IMR-90 (cell line): ENCODE measurements around the gene MYF6. TPM values are rescaled to one million over a fixed set of nuclear protein-coding genes. Genes with fewer than 3 reads are reported as not detected.

Experiments
- ATAC-seq: fragments of 200-7000 bp; cut with Tn5 transposase; 2 replicates; pipeline ENCODE4 v1.9.1; 2020; ENCODE audit warnings: low read depth, mild to moderate bottlenecking, moderate library complexity
- BruUV-seq: library from RNA; stranded (reverse); fragments of 400-500 nt; replicated peaks from 2 replicates; lab custom pipeline; 2021; lab: Mats Ljungman, UMichigan
- CTCF ChIA-PET: fragments of 300-600 bp; formaldehyde crosslinking; extraction: SDS; loops from one replicate; lab custom pipeline; 2021; ENCODE audit warnings: antibody characterized with exemption; lab: Yijun Ruan, JAX
- POLR2A ChIA-PET: fragments of 300-600 bp; sonication (Branson Sonifier 250); formaldehyde crosslinking; loops from one replicate; lab custom pipeline; 2022; ENCODE audit warnings: antibody characterized with exemption; ENCODE audit not compliant: unreplicated experiment; lab: Charles Lee
- DNase-seq: peaks from one replicate; pipeline ENCODE4 v3.0.0; 2013
- H2AFZ ChIP-seq: replicated peaks from 2 replicates; pipeline ENCODE3; 2013; ENCODE audit warnings: low read length, mild to moderate bottlenecking; ENCODE audit not compliant: poor library complexity
- H2AK5ac ChIP-seq: 2 replicates; pipeline ENCODE4 v1.6.1; 2013; ENCODE audit warnings: low read depth, low read length, inconsistent platforms
- H2AK9ac ChIP-seq: replicated peaks from 2 replicates; pipeline ENCODE3; 2013; ENCODE audit warnings: mild to moderate bottlenecking, low read depth, low read length, moderate library complexity; ENCODE audit not compliant: poor library complexity
- H2BK120ac ChIP-seq: 2 replicates; pipeline ENCODE4 v1.6.1; 2013; ENCODE audit warnings: low read depth, low read length, inconsistent platforms
- H2BK15ac ChIP-seq: 3 replicates; pipeline ENCODE4 v1.6.1; 2013; ENCODE audit warnings: low read depth, low read length, inconsistent platforms
- H2BK20ac ChIP-seq: 2 replicates; pipeline ENCODE4 v1.6.1; 2013; ENCODE audit warnings: low read depth, mild to moderate bottlenecking, inconsistent platforms, low read length, moderate library complexity
- H2BK5ac ChIP-seq: 2 replicates; pipeline ENCODE4 v1.6.1; 2013; ENCODE audit warnings: mild to moderate bottlenecking, low read depth, low read length, inconsistent platforms; ENCODE audit not compliant: poor library complexity, severe bottlenecking
- H3K14ac ChIP-seq: replicated peaks from 2 replicates; pipeline ENCODE4 v1.6.1; 2013; ENCODE audit warnings: low read depth, low read length, inconsistent platforms
- H3K18ac ChIP-seq: 2 replicates; pipeline ENCODE4 v1.6.1; 2013; ENCODE audit warnings: low read depth, low read length, control low read depth
- H3K23ac ChIP-seq: 2 replicates; pipeline ENCODE4 v1.6.1; 2013; ENCODE audit warnings: low read depth, low read length, inconsistent platforms
- H3K27ac ChIP-seq: 2 replicates; pipeline ENCODE4 v1.5.1; 2013; ENCODE audit warnings: mild to moderate bottlenecking, control low read depth, low read length; ENCODE audit not compliant: insufficient read depth
- H3K27me3 ChIP-seq: 2 replicates; pipeline ENCODE4 v1.6.1; 2013; ENCODE audit warnings: low read length; ENCODE audit not compliant: control insufficient read depth, insufficient read depth
- H3K36me3 ChIP-seq: 2 replicates; pipeline ENCODE4 v1.6.1; 2013; ENCODE audit warnings: low read length, mixed read lengths; ENCODE audit not compliant: control insufficient read depth, insufficient read depth
- H3K4ac ChIP-seq: 2 replicates; pipeline ENCODE4 v1.6.1; 2013; ENCODE audit warnings: low read depth, low read length, inconsistent platforms
- H3K4me1 ChIP-seq: 2 replicates; pipeline ENCODE4 v1.6.1; 2013; ENCODE audit warnings: low read length, mixed read lengths; ENCODE audit not compliant: control insufficient read depth, insufficient read depth
- H3K4me2 ChIP-seq: 2 replicates; pipeline ENCODE4 v1.6.1; 2013; ENCODE audit warnings: low read depth, mild to moderate bottlenecking, control low read depth, low read length, moderate library complexity
- H3K4me3 ChIP-seq: 2 replicates; pipeline ENCODE4 v1.5.1; 2013; ENCODE audit warnings: low read depth, mild to moderate bottlenecking, control low read depth, low read length, moderate library complexity; ENCODE audit not compliant: insufficient read depth
- H3K56ac ChIP-seq: 2 replicates; pipeline ENCODE4 v1.6.1; 2013; ENCODE audit warnings: low read length, inconsistent platforms; ENCODE audit not compliant: insufficient read depth; ENCODE audit errors: extremely low read depth
- H3K79me1 ChIP-seq, 2 experiments: 2 replicates each; pipeline ENCODE4 v1.6.1; 2013; ENCODE audit warnings: low read length in 2 of 2, inconsistent platforms in 1 of 2, low read depth in 1 of 2
- H3K9ac ChIP-seq: 2 replicates; pipeline ENCODE4 v1.6.1; 2013; ENCODE audit warnings: low read depth, low read length, control low read depth
- H3K9me1 ChIP-seq: 2 replicates; pipeline ENCODE4 v1.6.1; 2013; ENCODE audit warnings: low read length, inconsistent platforms; ENCODE audit not compliant: insufficient read depth
- H3K9me3 ChIP-seq: 2 replicates; pipeline ENCODE4 v1.6.1; 2013; ENCODE audit warnings: low read length; ENCODE audit not compliant: control insufficient read depth, insufficient read depth
- H4K20me1 ChIP-seq: 2 replicates; pipeline ENCODE4 v1.6.1; 2013; ENCODE audit warnings: low read length, inconsistent platforms; ENCODE audit not compliant: insufficient read depth
- H4K5ac ChIP-seq: 2 replicates; pipeline ENCODE4 v1.6.1; 2013; ENCODE audit warnings: mild to moderate bottlenecking, low read depth, low read length, control low read depth
- H4K8ac ChIP-seq, 2 experiments: 2 replicates each; pipeline ENCODE4 v1.6.1; 2013; ENCODE audit warnings: low read depth in 2 of 2, low read length in 2 of 2, control low read depth in 1 of 2, inconsistent platforms in 1 of 2
- H4K91ac ChIP-seq: 2 replicates; pipeline ENCODE4 v1.6.1; 2013; ENCODE audit warnings: low read depth, low read length, inconsistent platforms; ENCODE audit not compliant: insufficient read depth
- CEBPB ChIP-seq: IDR thresholded peaks from 2 replicates; pipeline ENCODE4 v1.6.1; 2012; ENCODE audit warnings: low read depth, low read length, improper control_type of control experiment
- CHD1 ChIP-seq: IDR thresholded peaks from 2 replicates; pipeline ENCODE4 v1.6.1; 2012; ENCODE audit warnings: low read depth, low read length, improper control_type of control experiment
- FOS ChIP-seq: fragments of 150-350 bp; IDR thresholded peaks from 2 replicates; pipeline ENCODE4 v1.6.1; 2016; ENCODE audit warnings: low read depth, low read length
- MXI1 ChIP-seq: IDR thresholded peaks from 2 replicates; pipeline ENCODE4 v1.6.1; 2012; ENCODE audit warnings: low read depth, mild to moderate bottlenecking, low read length, moderate library complexity, borderline replicate concordance
- RAD21 ChIP-seq: IDR thresholded peaks from 2 replicates; pipeline ENCODE4 v1.6.1; 2012; ENCODE audit warnings: low read length, improper control_type of control experiment
- USF2 ChIP-seq: fragments of 150-350 bp; IDR thresholded peaks from 2 replicates; pipeline ENCODE4 v1.6.1; 2017; ENCODE audit warnings: mild to moderate bottlenecking, antibody characterized with exemption, low read length, low read depth
- WGBS, 2 experiments: methylation state at CpG; one replicate each; pipeline versions ENCODE4 v1.1.5 to v1.1.7; 2013; ENCODE audit warnings: missing lambda C conversion rate in 2 of 2; ENCODE audit not compliant: insufficient read length in 1 of 2; ENCODE audit errors: extremely low coverage in 2 of 2; 5-methylcytosine and 5-hydroxymethylcytosine counted together
- dilution Hi-C: fragments of 300-500 bp; cut with HindIII; formaldehyde crosslinking; loops from one replicate; pipeline ENCODE4 v1.14.3; 2018; ENCODE audit warnings: low sequenced_read_pairs; ENCODE audit not compliant: unreplicated experiment
- in situ Hi-C: fragments of 300-500 bp; cut with MboI; formaldehyde crosslinking; loops from 3 replicates; pipeline ENCODE4 v1.14.3; 2019; ENCODE audit warnings: low sequenced_read_pairs, inconsistent platforms, mixed read lengths
- intact Hi-C: fragments of 100-400 bp; cut with micrococcal nuclease; formaldehyde crosslinking; loops from 2 replicates; pipeline ENCODE4 v1.10.0; 2022
- polyA plus RNA-seq, 3 experiments: library from polyadenylated mRNA; depleted of rRNA; stranded (reverse); fragments of >200 nt; gene quantifications; 2 replicates each; pipeline ENCODE4 v1.2.3, GENCODE V29; 2012; ENCODE audit warnings: low replicate concordance in 1 of 3
- total RNA-seq: library from RNA; depleted of rRNA; stranded (reverse); fragments of >200 nt; gene quantifications from 2 replicates; pipeline ENCODE4 v1.2.3, GENCODE V29; 2012

Gene MYF6
- total and polyA plus RNA-seq, 2 of the 4 experiments (the other 2 are of a cell fraction) = not detected

GRCh38 chr12:80749456-80749855, 42.0 kb downstream of the MYF6 start:
- CTCF ChIA-PET = no interaction called here

More at GRCh38 chr12:80749456-80749855, 42.0 kb downstream of the MYF6 start:
- intact Hi-C loops = no loop called here
- TF ChIP-seq CEBPB (no peak), MXI1 (no peak), RAD21 (no peak), CHD1 (no peak), FOS (no peak), USF2 (no peak)
- no peaks in the 10 kb centered on the region for H3K4me1 ChIP-seq
- POLR2A ChIA-PET = no interaction called here
- no peak overlapping the region for H3K14ac ChIP-seq
- H2BK15ac ChIP-seq = no peak overlapping the region
- no peak overlapping the region for H4K91ac ChIP-seq
- no peak overlapping the region for H3K56ac ChIP-seq
- H4K20me1 ChIP-seq = no peaks in the 10 kb centered on the region
- no peaks in the 10 kb centered on the region for H3K27me3 ChIP-seq
- in situ Hi-C loops = no loop called here
- H3K9me3 ChIP-seq = no peaks in the 10 kb centered on the region
- dilution Hi-C loops = no loop called here
- H3K4ac ChIP-seq = no peak overlapping the region
- H3K4me2 ChIP-seq = no peak overlapping the region
- no peak for ATAC-seq
- no peaks in the 10 kb centered on the region for H3K79me1 ChIP-seq
- no CpG with 5 or more reads among the region's 2 CpGs for WGBS, 2 experiments
- no peak overlapping the region for H3K18ac ChIP-seq
- no peak for DNase-seq
- no TSS peak for BruUV-seq
- H2BK20ac ChIP-seq = no peak overlapping the region
- no peak overlapping the region for H2AK5ac ChIP-seq
- no peaks in the 10 kb centered on the region for H3K36me3 ChIP-seq
- no peak overlapping the region for H2AFZ ChIP-seq
- no peak overlapping the region for H2BK120ac ChIP-seq
- H3K4me3 ChIP-seq = no peak overlapping the region
- H3K9me1 ChIP-seq = 0 out of 2 replicates have a peak, but pooled peaks cover 3% of the 10 kb centered on the region
- no peak overlapping the region for H3K23ac ChIP-seq
- H3K9ac ChIP-seq = no peak overlapping the region
- no peak overlapping the region for H2BK5ac ChIP-seq
- H2AK9ac ChIP-seq = no peak overlapping the region
- no peak overlapping the region for H3K27ac ChIP-seq
- H4K8ac ChIP-seq = no peak overlapping the region
- no peak overlapping the region for H4K5ac ChIP-seq
